GM19463 (cell line): Measurements from ENCODE around the gene TMEM62.

ENCODE experiments used
- ATAC-seq: cut with Tn5 transposase; IDR thresholded peaks from one replicate; pipeline ENCODE4 v1.9.1; 2021; ENCODE audit warnings: mild to moderate bottlenecking, moderate library complexity; ENCODE audit not compliant: unreplicated experiment

TMEM62 gene

GRCh38 chr15:43133430-43134156, at the start of gene TMEM62:
TMEM62 (plus strand) TSS chr15:43133586; CDS start chr15:43133803, 217 bp downstream.
- ATAC-seq = peak; percentile 94

- no peak for ATAC-seq
Observed at GRCh38 chr15:43085921-43086320, 47.5 kb upstream of the TMEM62 start.

GRCh38 chr15:43086551-43086950, 46.8 kb upstream of the TMEM62 start:
- no peak for ATAC-seq

DNA sequence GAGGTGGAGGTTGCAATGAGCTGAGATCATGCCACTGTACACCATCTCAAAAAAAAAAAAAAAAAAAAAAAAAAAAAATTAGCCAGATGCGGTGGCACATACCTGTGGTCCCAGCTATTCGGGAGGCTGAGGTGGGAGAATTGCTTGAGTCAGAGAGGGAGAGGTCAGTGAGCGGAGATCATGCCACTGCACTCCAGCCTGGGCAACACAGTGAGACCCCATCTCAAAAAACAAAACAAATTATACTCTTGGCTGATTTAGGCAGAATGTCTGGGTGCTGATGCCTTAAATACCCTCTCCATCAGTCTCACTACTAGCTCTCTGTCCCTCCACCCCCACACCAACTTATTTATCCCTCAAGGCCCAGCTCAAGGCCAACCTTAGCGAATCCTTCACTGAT, 41.5 kb upstream of the TMEM62 start:
- ATAC-seq = no peak

DNA sequence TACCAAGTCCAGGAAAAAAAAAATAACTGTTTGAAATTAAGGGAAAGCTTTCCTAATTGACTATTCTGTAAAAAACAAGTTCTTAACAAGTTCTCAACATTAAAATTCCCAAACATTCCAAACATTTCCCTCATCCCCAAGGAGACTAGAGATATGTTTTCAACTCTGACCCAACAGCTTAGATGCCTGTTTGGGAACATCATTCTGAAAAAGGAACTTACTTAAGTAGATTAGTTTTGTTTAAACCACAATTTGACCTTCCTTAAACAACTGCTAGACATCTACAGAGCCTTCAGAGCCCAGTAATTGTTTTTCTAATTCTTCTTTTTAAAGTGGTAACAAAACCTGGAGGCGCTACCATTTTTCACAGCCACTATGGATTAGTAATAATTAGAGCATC, 40.4 kb upstream of the TMEM62 start:
- ATAC-seq = no peak

DNA sequence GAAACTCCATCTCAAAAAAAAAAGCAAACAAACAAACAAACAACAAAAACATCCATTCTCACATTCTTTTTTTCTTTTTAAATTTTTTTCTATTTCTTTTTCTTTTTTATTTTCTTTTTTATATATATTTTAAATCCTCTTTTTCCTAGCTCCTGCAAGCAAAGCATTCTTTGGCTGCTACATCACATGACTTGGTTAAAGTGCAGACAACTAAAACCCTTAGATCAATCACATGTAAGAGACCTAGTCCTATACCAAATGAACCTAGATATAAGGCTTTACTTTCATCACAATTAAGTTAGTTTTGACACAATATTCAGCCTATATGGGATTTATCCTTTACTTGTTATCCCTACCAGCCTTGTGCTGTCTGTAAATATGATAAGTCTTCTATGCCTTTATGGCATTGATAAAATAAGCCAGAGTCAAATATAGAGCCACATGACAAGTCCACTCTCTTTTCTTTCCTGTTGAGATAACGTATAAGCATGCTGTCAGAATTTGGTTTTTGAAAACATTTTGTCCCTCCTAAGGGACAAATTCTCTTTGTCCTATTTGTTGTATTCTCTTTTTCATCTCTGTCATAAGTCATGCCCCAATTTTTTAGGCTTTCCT, 38.9 kb upstream of the TMEM62 start:
- no peak for ATAC-seq

GRCh38 chr15:43095243-43095642, 38.1 kb upstream of the TMEM62 start:
- no peak for ATAC-seq

DNA sequence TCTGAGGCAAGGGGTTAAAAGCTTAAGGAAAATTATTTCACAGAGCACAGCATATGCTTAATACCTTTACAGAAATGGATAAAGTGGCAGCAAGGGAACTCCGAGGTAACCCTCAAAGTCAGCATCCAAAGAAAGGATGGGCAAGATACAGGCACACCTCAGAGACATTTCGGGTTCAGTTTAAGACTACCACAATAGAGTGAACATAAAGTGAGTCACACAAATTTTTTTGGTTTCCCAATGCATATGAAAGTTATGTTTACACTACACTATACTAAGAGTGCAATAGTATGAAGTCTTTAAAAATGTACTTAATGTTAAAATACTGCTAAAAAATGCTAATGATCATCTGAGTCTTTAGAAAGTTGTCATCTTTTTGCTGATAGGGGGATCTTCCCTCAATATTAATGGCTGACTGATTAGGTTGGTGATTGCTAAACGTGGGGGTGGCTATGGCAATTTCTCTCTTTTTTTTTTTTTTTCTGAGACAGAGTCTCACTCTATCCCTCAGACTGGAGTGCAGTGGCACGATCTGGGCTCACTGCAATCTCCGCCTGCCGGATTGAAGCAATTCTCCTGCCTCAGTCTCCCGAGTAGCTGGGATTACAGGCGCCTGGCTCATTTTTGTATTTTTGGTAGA, 37.6 kb upstream of the TMEM62 start:
- no peak for ATAC-seq

GRCh38 chr15:43096411-43096810, 37.0 kb upstream of the TMEM62 start:
- no peak for ATAC-seq

DNA sequence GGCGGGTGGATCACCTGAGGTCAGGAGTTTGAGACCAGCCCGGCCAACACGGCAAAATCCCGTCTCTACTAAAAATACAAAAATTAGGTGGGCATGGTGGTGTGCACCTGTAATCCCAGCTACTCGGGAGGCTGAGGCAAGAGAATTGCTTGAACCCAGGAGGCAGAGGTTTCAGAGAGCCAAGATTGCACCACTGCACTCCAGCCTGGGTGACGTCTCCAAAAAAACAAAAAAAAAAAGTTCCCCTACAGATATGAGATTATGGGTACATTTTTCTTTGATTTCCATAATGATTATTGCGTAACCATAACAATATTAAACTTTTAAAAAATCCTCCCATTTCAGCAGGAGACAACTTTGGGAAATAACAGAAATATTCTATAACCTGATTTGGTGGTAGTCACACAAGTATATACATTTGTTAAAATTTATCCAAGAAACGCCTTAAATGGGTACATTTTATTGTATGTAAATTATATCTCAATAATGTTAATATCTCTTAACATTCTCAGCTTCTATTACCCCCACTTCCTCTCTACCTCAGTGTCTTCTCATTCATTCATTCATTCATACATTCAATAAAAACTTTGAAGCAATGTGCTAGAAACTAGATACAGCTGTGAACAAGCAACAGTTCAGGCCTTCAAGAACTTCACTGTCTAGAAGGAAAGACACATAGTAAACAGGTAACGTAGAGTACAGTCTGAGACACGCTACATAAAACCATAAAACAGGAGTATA, 34.1 kb upstream of the TMEM62 start:
- no peak for ATAC-seq

- no peak for ATAC-seq
Observed at GRCh38 chr15:43100971-43101370, 32.4 kb upstream of the TMEM62 start.

DNA sequence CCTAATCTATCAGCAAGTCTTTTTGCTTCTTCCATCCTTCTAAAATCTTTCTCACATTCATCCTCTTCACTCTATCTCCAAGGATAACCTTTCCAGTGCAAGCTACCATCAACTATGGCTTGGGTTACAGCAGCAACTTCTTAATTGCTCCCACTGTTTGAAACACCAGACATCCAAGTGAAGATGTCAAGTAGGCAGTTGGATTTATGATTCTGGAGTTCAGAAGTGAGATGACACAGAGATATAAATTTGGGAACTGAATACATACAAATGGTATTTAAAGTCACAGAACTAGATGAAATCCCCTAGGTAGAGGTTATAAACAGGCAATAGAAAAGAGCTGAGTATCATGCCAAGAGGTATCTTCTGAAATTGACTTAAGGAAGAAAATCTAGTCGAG, 31.2 kb upstream of the TMEM62 start:
- no peak for ATAC-seq

DNA sequence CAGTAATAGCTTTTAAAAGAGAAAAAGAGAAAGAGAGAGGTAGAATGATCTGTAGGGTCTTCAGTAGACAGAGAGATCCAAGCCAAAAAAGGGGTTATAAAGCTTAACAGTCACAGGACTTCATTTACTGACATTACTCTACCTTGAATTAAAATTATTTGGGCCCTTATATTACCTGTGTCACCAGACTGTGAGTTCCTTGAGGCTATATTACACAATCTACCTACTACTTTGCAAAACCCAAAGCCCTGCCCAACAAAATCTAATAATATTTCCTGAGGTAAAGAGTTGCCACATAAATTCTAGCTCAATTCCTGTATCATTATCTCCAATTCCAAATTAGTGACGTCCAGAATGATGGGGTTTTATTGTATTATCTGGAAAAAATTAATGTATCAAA, 29.5 kb upstream of the TMEM62 start:
- no peak for ATAC-seq

- no peak for ATAC-seq
Observed at GRCh38 chr15:43104426-43104825, 29.0 kb upstream of the TMEM62 start.

DNA sequence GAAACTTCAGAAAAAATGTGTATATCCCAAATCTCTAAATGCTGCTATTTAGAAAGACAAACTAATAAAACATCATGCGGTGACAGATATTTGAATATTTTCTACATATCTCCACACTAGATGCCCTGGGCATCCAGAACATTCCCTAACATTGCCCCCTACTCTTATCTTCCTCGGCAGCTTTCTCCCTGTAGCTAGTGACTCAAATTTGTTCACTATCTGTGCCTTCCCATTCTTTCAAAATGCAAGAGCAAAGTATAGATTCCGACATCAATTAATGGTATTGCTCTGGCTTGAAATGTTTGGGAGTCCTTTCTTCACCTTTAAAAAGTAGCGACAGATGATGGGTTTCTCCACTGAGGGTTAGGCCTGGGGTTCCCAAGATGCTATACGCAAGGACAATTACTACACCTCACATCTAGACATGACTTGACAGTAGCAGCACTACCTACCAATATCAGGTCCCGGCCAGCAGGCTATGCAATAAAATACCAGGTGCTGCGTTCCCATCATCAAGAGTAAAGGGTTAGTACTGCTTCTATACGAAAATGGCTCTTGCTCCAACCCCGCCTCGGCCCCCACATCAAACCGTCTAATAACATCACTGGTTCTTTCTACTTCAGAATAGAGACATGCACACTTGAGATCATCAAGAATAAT, 28.2 kb upstream of the TMEM62 start:
- ATAC-seq = peak; percentile 9

GRCh38 chr15:43105778-43106485, 27.5 kb upstream of the TMEM62 start, which contains the start of gene UBR1:
UBR1 (minus strand) TSS chr15:43106038; CDS start chr15:43106022, 16 bp downstream.
- peak; percentile 94 for ATAC-seq

DNA sequence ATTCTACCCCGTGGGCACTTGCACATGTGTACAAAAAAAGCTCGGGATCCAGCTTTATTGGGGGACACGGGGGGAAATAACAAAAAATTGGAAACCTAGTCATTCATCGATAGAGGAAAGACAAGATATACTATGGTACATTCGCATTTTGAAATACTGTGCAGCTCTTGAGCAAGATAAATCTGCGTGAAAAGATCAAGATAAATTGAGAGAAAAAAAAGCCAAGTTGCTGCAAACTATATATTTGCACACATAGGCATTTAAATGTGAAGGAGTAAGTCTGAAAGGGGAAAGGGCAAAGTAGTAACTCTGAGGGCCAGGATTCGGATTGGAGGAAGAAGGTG, 26.9 kb upstream of the TMEM62 start:
- ATAC-seq = no peak

DNA sequence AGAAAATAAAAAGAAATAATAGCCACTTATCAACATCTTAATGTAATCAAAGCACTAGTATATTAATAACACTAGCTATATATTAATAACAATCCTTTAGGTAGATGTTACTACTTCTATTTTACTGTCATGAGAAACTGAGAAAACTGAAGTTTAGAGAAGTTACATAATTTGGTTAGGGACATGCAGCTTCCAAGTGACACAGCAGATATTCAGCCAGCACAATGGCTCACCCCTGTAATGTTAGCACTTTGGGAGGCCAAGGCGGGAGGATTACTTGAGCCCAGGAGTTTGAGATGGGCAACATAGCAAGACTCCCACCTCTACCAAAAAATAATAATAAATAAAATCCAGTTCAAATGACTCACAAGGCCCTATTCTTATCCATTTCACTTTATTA, 25.6 kb upstream of the TMEM62 start:
- no peak for ATAC-seq

- no peak for ATAC-seq
Observed at GRCh38 chr15:43111354-43111753, 22.0 kb upstream of the TMEM62 start.

DNA sequence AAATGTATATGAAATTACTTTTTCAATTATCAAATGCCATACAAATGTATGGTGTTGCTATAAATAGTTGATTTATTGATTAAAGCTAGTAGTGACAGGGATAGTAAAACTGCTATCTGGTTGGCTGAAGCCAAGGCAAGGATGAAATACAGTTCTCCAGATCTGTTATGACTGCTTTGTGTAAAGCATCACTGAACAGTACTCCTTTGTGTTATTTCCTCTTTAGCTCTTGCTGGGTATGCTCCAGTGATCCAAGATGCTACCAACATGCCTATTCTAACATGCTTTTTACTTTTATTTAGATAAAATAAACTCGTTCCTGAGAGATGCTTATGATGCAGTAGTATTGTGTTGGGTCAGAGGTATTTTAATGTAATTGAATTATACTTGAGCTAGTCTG, 15.1 kb upstream of the TMEM62 start:
- ATAC-seq = no peak
